Neuronal stem cell (in vitro differentiated cells): Measurements from ENCODE around the gene CNTNAP2.

ENCODE experiments used
- DNase-seq: peaks from one replicate; pipeline ENCODE4 v3.0.0-alpha.2; 2013; ENCODE audit warnings: low spot score
- H2AFZ ChIP-seq: one replicate; pipeline ENCODE4 v1.6.1; 2013; ENCODE audit warnings: mild to moderate bottlenecking, low read length, inconsistent platforms
- H2AK5ac ChIP-seq: 2 replicates; pipeline ENCODE4 v1.6.1; 2013; ENCODE audit warnings: low read depth, mild to moderate bottlenecking, inconsistent platforms, low read length, moderate library complexity, mixed read lengths
- H2BK120ac ChIP-seq: 2 replicates; pipeline ENCODE4 v1.6.1; 2013; ENCODE audit warnings: low read depth, mild to moderate bottlenecking, inconsistent platforms, low read length, moderate library complexity, mixed read lengths
- H2BK12ac ChIP-seq: one replicate; pipeline ENCODE4 v1.6.1; 2013; ENCODE audit warnings: low read length, inconsistent platforms
- H2BK15ac ChIP-seq: 2 replicates; pipeline ENCODE4 v1.6.1; 2013; ENCODE audit warnings: mild to moderate bottlenecking, low read length, inconsistent platforms, mixed read lengths
- H2BK5ac ChIP-seq: one replicate; pipeline ENCODE4 v1.6.1; 2013; ENCODE audit warnings: inconsistent platforms, mild to moderate bottlenecking, low read length, moderate library complexity
- H3K14ac ChIP-seq: one replicate; pipeline ENCODE4 v1.6.1; 2013; ENCODE audit warnings: low read length, inconsistent platforms
- H3K18ac ChIP-seq: 2 replicates; pipeline ENCODE4 v1.6.1; 2013; ENCODE audit warnings: low read length, inconsistent platforms
- H3K23ac ChIP-seq: 2 replicates; pipeline ENCODE4 v1.6.1; 2013; ENCODE audit warnings: low read depth, mild to moderate bottlenecking, mixed read lengths, low read length, inconsistent platforms; ENCODE audit not compliant: poor library complexity
- H3K27ac ChIP-seq: replicated peaks from 3 replicates; pipeline ENCODE4 v1.5.1; 2013; ENCODE audit warnings: low read length, inconsistent platforms
- H3K27me3 ChIP-seq, 3 experiments: 2 replicates each; pipeline ENCODE4 v1.6.1; 2013; ENCODE audit warnings: low read length in 3 of 3, mild to moderate bottlenecking in 2 of 3, inconsistent platforms in 1 of 3, low read depth in 1 of 3, mixed read lengths in 1 of 3, moderate library complexity in 1 of 3; ENCODE audit not compliant: control insufficient read depth in 3 of 3, insufficient read depth in 3 of 3
- H3K36me3 ChIP-seq, 2 donors: replicated peaks in 1 of 2; 2 replicates each; pipeline ENCODE4 v1.6.1; 2013; ENCODE audit warnings: low read length in 2 of 2; ENCODE audit not compliant: control insufficient read depth in 2 of 2, insufficient read depth in 2 of 2
- H3K4ac ChIP-seq: 2 replicates; pipeline ENCODE4 v1.6.1; 2013; ENCODE audit warnings: inconsistent platforms, mild to moderate bottlenecking, low read length, moderate library complexity
- H3K4me1 ChIP-seq, 2 donors: 1 replicate in 1 of 2; 2 replicates in 1 of 2; pipeline ENCODE4 v1.6.1; 2013; ENCODE audit warnings: low read length in 2 of 2, low read depth in 1 of 2; ENCODE audit not compliant: control insufficient read depth in 2 of 2, insufficient read depth in 1 of 2
- H3K4me2 ChIP-seq: one replicate; pipeline ENCODE4 v1.6.1; 2013; ENCODE audit warnings: mild to moderate bottlenecking, low read length, inconsistent platforms; ENCODE audit not compliant: insufficient read depth, poor library complexity, severe bottlenecking
- H3K4me3 ChIP-seq, 2 donors: 2 replicates each; pipeline ENCODE4 v1.5.1; 2013; ENCODE audit warnings: low read length in 2 of 2, mild to moderate bottlenecking in 2 of 2, inconsistent platforms in 1 of 2, moderate library complexity in 1 of 2
- H3K79me1 ChIP-seq: one replicate; pipeline ENCODE4 v1.6.1; 2013; ENCODE audit warnings: low read depth, mild to moderate bottlenecking, inconsistent platforms, low read length, moderate library complexity
- H3K9ac ChIP-seq: one replicate; pipeline ENCODE4 v1.6.1; 2013; ENCODE audit warnings: mild to moderate bottlenecking, low read depth, low read length, inconsistent platforms; ENCODE audit not compliant: poor library complexity
- H3K9me3 ChIP-seq, 2 donors: replicated peaks in 1 of 2; 2 replicates each; pipeline versions ENCODE3 to v1.6.1; 2013; ENCODE audit warnings: low read length in 2 of 2, mild to moderate bottlenecking in 2 of 2, inconsistent platforms in 1 of 2, low read depth in 1 of 2, mixed read lengths in 1 of 2, moderate library complexity in 1 of 2; ENCODE audit not compliant: control insufficient read depth in 2 of 2, insufficient read depth in 1 of 2
- H4K8ac ChIP-seq: one replicate; pipeline ENCODE4 v1.6.1; 2013; ENCODE audit warnings: low read depth, mild to moderate bottlenecking, inconsistent platforms, low read length, moderate library complexity
- H4K91ac ChIP-seq: one replicate; pipeline ENCODE4 v1.6.1; 2013; ENCODE audit warnings: low read length, low read depth, mild to moderate bottlenecking, inconsistent platforms; ENCODE audit not compliant: poor library complexity
- WGBS, 2 donors: extraction: QIAGEN DNeasy Blood & Tissue Kit; methylation state at CpG; one replicate each; pipeline ENCODE4 v1.1.7; 2013; ENCODE audit warnings: missing lambda C conversion rate in 2 of 2, mixed read lengths in 1 of 2; ENCODE audit not compliant: insufficient read length in 2 of 2, insufficient replicate concordance in 1 of 2; ENCODE audit errors: extremely low coverage in 2 of 2; 5-methylcytosine and 5-hydroxymethylcytosine counted together

The CNTNAP2 gene

GRCh38 chr7:148105853-148106252 lies 1989.3 kb downstream of the CNTNAP2 start:
- Histone ChIP-seq H3K79me1 (no peaks in the 10 kb centered on the region), H3K36me3 (no peaks in the 10 kb centered on the region), H2AK5ac (no peak overlapping the region), H4K8ac (no peak overlapping the region), H3K18ac (no peak overlapping the region), H3K4me3 (no peak overlapping the region), H3K4me1 (peaks cover 0 to 2% of the 10 kb centered on the region in 2 donors), H2BK5ac (no peak overlapping the region), H2BK120ac (no peak overlapping the region), H3K9me3 (no peaks in the 10 kb centered on the region), H3K23ac (no peak overlapping the region), H3K27me3 (no peaks in the 10 kb centered on the region), H2AFZ (no peak overlapping the region), H3K27ac (no peak overlapping the region), H3K4me2 (no peak overlapping the region), H3K14ac (no peak overlapping the region), H4K91ac (no peak overlapping the region), H3K9ac (no peak overlapping the region), H2BK12ac (no peak overlapping the region), H2BK15ac (no peak overlapping the region), H3K4ac (no peak overlapping the region)
- DNase-seq, result no peak
- WGBS, 2 donors, result no CpG with 5 or more reads among the region's 1 CpG

GRCh38 chr7:148107443-148108127 lies 1991.0 kb downstream of the CNTNAP2 start:
- H3K4me3 ChIP-seq, result no peak overlapping the region
- peaks cover 0 to 2% of the 10 kb centered on the region in 2 donors for H3K4me1 ChIP-seq
- H2AK5ac ChIP-seq, result no peak overlapping the region
- peak overlapping the region; percentile 65 for H3K18ac ChIP-seq
- H3K9me3 ChIP-seq, result no peaks in the 10 kb centered on the region
- H4K91ac ChIP-seq, result no peak overlapping the region
- H2BK12ac ChIP-seq, result no peak overlapping the region
- H2BK15ac ChIP-seq, result no peak overlapping the region
- H3K4me2 ChIP-seq, result no peak overlapping the region
- no peak overlapping the region for H3K14ac ChIP-seq
- no peak overlapping the region for H3K23ac ChIP-seq
- DNase-seq, result no peak
- H2AFZ ChIP-seq, result no peak overlapping the region
- H3K4ac ChIP-seq, result no peak overlapping the region
- no peaks in the 10 kb centered on the region for H3K79me1 ChIP-seq
- H4K8ac ChIP-seq, result peak overlapping the region; percentile 72
- H3K27ac ChIP-seq, result no peak overlapping the region
- H3K36me3 ChIP-seq, result no peaks in the 10 kb centered on the region
- no peak overlapping the region for H2BK120ac ChIP-seq
- WGBS, 2 donors, result no CpG with 5 or more reads among the region's 6 CpGs
- H3K27me3 ChIP-seq, result peaks cover 0 to 2% (median 0%) of the 10 kb centered on the region in 3 experiments
- H3K9ac ChIP-seq, result no peak overlapping the region
- no peak overlapping the region for H2BK5ac ChIP-seq

DNA sequence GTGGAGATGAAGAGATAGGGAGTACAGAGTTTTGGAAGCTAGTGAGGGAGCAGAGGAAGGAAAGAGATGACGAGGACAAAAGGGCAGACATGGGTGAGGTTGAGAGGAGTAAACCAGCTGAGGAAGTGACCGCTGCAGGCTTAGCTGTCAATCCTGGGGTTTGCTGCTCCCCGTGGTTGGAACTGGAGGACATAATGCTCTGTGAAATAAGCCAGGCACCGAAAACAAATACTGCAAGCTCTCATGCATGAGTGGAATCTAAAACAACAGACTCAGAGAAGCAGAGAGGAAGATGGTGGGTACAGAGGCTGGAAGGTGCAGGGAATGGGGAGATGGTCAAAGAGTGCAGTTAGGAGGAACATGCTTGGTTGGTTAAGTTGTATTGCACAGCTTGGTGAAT lies 1991.8 kb downstream of the CNTNAP2 start:
- Histone ChIP-seq H2BK120ac (no peak overlapping the region), H3K9ac (no peak overlapping the region), H3K18ac (peak overlapping the region; percentile 58), H3K23ac (no peak overlapping the region), H2AFZ (no peak overlapping the region), H3K4me1 (peaks cover 0 to 2% of the 10 kb centered on the region in 2 donors), H3K4me3 (no peak overlapping the region), H3K36me3 (no peaks in the 10 kb centered on the region), H3K27ac (no peak overlapping the region), H2AK5ac (no peak overlapping the region), H2BK12ac (no peak overlapping the region), H3K4ac (no peak overlapping the region), H3K9me3 (no peaks in the 10 kb centered on the region), H3K4me2 (no peak overlapping the region), H2BK15ac (no peak overlapping the region), H3K27me3 (peaks cover 0 to 2% (median 0%) of the 10 kb centered on the region in 3 experiments), H4K8ac (no peak overlapping the region), H3K79me1 (no peaks in the 10 kb centered on the region), H3K14ac (no peak overlapping the region), H2BK5ac (no peak overlapping the region), H4K91ac (no peak overlapping the region)
- DNase-seq, result no peak
- no CpG with 5 or more reads among the region's 4 CpGs for WGBS, 2 donors

DNA sequence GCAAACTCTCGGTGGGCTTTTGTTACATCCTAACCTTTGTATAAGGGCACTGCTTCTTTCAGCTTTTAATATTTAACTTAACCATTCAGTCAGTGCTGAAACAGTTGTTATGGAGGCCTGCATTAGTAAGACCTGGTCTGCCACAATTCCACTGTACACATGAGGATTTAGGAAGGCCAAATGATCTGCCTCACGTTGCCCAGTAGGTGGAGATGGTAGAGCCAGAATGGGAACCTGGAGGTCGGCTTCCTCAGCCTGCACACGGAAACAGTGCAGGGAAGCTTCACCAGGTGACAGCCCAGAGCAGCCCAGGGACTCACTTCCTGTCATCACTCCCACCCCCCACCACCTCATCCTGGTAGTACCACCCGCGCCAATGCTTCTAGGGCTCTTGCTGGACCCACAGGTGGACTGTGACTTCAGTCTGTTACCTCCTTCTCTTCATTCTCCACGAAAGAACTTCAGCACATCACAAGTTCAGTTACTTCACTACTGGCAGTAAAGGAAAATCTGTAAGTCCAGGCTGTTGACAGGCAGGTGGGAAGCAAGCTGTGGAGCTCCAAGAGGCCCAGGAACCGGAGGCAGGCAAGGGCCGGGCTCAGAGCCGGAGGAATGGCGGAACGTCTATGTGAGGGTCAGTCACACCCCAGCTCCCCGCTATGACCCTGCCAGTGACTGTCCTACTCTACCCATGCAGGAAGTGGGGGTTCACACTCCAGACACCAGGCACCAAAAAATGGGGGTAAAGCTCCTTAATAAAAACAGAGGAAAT lies 1993.7 kb downstream of the CNTNAP2 start:
- no peak overlapping the region for H2AFZ ChIP-seq
- H3K27ac ChIP-seq, result no peak overlapping the region

More for the DNA sequence above, 1993.7 kb downstream of the CNTNAP2 start:
- Histone ChIP-seq H2BK5ac (no peak overlapping the region), H2BK12ac (no peak overlapping the region), H3K18ac (no peak overlapping the region), H3K9ac (no peak overlapping the region), H3K4me2 (no peak overlapping the region), H3K4me3 (peak overlapping the region in 1 of 2 donors; percentile 53), H3K4ac (no peak overlapping the region), H3K79me1 (no peaks in the 10 kb centered on the region), H3K14ac (no peak overlapping the region), H2AK5ac (no peak overlapping the region), H3K23ac (no peak overlapping the region), H2BK120ac (no peak overlapping the region), H2BK15ac (no peak overlapping the region), H4K91ac (no peak overlapping the region), H3K4me1 (peaks cover 0 to 2% of the 10 kb centered on the region in 2 donors), H3K27me3 (peaks cover 0 to 2% (median 0%) of the 10 kb centered on the region in 3 experiments), H3K9me3 (peaks cover 0 to 3% of the 10 kb centered on the region in 2 donors), H4K8ac (no peak overlapping the region), H3K36me3 (no peaks in the 10 kb centered on the region)
- no peak for DNase-seq
- no CpG with 5 or more reads among the region's 13 CpGs for WGBS, 2 donors
